Testis (tissue), 2 donors: Measurements from ENCODE around the gene REV1.

Experiments used
- POLR2A ChIP-seq: fragments of 450-650 bp; IDR thresholded peaks from one replicate; pipeline ENCODE4 v1.6.1; 2017; ENCODE audit warnings: antibody characterized with exemption, mild to moderate bottlenecking, moderate library complexity
- TF ChIP-seq, protein P1 (sequence below), 3 experiments: fragments of 450-650 bp in 2 of 3; fragments of 200-600 bp in 1 of 3; sonication (generic) in 1 of 3; IDR thresholded peaks; one replicate each; pipeline ENCODE4 v1.5.1; 2016 to 2019; ENCODE audit warnings: antibody characterized with exemption in 3 of 3, mild to moderate bottlenecking in 2 of 3, moderate library complexity in 1 of 3

- TF ChIP-seq, protein P1, sequence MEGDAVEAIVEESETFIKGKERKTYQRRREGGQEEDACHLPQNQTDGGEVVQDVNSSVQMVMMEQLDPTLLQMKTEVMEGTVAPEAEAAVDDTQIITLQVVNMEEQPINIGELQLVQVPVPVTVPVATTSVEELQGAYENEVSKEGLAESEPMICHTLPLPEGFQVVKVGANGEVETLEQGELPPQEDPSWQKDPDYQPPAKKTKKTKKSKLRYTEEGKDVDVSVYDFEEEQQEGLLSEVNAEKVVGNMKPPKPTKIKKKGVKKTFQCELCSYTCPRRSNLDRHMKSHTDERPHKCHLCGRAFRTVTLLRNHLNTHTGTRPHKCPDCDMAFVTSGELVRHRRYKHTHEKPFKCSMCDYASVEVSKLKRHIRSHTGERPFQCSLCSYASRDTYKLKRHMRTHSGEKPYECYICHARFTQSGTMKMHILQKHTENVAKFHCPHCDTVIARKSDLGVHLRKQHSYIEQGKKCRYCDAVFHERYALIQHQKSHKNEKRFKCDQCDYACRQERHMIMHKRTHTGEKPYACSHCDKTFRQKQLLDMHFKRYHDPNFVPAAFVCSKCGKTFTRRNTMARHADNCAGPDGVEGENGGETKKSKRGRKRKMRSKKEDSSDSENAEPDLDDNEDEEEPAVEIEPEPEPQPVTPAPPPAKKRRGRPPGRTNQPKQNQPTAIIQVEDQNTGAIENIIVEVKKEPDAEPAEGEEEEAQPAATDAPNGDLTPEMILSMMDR (IDR thresholded peaks at IDR 0.05): no peak
- TF ChIP-seq POLR2A: no peak
These were observed 58.1 kb downstream of the REV1 start for GRCh38 chr2:99431587-99432275.
